Large intestine (tissue), 3 donors: ENCODE measurements around the gene HPSE2. TPM values are rescaled to one million over a fixed set of nuclear protein-coding genes. Genes with fewer than 3 reads are reported as not detected.

Source experiments
- DNase-seq, 2 donors: peaks; one replicate each; pipeline versions ENCODE4 v3.0.0 to v3.0.0-alpha.2; 2013
- H3K27ac ChIP-seq: one replicate; pipeline ENCODE4 v1.5.1; 2013; ENCODE audit warnings: low read length
- H3K27me3 ChIP-seq: 2 replicates; pipeline ENCODE4 v1.6.1; 2013; ENCODE audit warnings: low read length; ENCODE audit not compliant: control insufficient read depth, insufficient read depth
- H3K36me3 ChIP-seq: 2 replicates; pipeline ENCODE4 v1.6.1; 2013; ENCODE audit warnings: low read length; ENCODE audit not compliant: control insufficient read depth, insufficient read depth
- H3K4me1 ChIP-seq: one replicate; pipeline ENCODE4 v1.6.1; 2013; ENCODE audit warnings: low read length; ENCODE audit not compliant: control insufficient read depth, insufficient read depth
- H3K4me3 ChIP-seq: one replicate; pipeline ENCODE4 v1.5.1; 2013; ENCODE audit warnings: low read length
- H3K9me3 ChIP-seq: one replicate; pipeline ENCODE4 v1.6.1; 2013; ENCODE audit warnings: mild to moderate bottlenecking, low read depth, low read length, moderate library complexity; ENCODE audit not compliant: control insufficient read depth
- WGBS: methylation state at CpG from one replicate; pipeline ENCODE4 v1.1.5; 2013; ENCODE audit warnings: low lambda C conversion rate; ENCODE audit not compliant: insufficient coverage; 5-methylcytosine and 5-hydroxymethylcytosine counted together
- polyA plus RNA-seq: library from polyadenylated mRNA; unstranded; fragments of 120-200 nt; gene quantifications from one replicate; pipeline ENCODE4 v1.2.1, GENCODE V29; 2013

HPSE2 gene
- polyA plus RNA-seq, 1 donor = 6.9 TPM

DNA sequence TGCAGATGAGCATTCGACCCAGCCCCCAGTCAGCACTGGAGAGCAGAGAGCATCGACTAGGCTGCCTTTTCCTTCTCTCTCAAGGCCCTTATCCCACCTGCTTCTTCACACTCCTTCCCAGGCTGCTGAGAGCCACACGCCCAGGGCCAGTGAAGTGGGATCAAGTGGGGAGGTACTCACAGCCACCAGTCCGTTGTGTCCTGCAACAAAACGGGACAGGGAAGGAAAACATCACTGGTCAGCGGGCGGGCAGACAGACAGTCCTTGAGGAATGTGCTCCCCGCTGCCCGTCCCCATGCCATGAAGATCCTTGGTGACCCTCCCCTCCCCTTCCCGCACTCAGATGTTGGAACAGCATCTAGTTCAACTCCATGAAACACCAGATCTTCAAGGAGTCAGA is 824.9 kb downstream of the HPSE2 start:
- DNase-seq = no peak
- WGBS = no CpG with 5 or more reads among the region's 10 CpGs

GRCh38 chr10:98410135-98410743 is 825.4 kb downstream of the HPSE2 start:
- H3K4me3 ChIP-seq = no peak overlapping the region
- peaks cover 7% of the 10 kb centered on the region for H3K4me1 ChIP-seq
- no peaks in the 10 kb centered on the region for H3K27me3 ChIP-seq
- H3K27ac ChIP-seq = no peak overlapping the region
- DNase-seq = no peak
- WGBS = 100% methylated on average over 2 of the region's 4 CpGs
- H3K36me3 ChIP-seq = no peaks in the 10 kb centered on the region
- H3K9me3 ChIP-seq = no peaks in the 10 kb centered on the region

More for the DNA sequence above, 824.9 kb downstream of the HPSE2 start:
- H3K4me3 ChIP-seq = no peak overlapping the region
- H3K36me3 ChIP-seq = peaks cover 3% of the 10 kb centered on the region
- no peak overlapping the region for H3K27ac ChIP-seq
- H3K27me3 ChIP-seq = no peaks in the 10 kb centered on the region
- H3K9me3 ChIP-seq = no peaks in the 10 kb centered on the region
- H3K4me1 ChIP-seq = peaks cover 12% of the 10 kb centered on the region

DNA sequence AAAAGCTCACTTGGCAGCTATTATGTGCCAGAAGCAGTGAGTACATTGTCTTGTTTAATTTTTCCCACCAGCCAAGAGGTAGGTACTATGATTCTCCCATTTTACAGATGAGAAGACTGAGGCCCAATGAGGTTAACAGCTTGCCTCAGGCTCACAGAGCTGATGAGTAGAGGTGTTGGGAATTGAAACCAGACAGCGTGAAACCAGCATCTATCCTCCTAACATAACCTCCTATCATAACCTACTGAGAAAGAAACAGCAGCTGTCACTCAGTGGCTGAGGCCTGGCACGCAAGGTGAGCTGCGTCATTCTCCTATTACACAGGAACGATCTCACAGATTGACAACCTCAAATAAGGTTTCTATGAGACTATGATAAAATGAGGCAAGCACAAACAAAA is 826.9 kb downstream of the HPSE2 start:
- no peaks in the 10 kb centered on the region for H3K27me3 ChIP-seq
- H3K36me3 ChIP-seq = no peaks in the 10 kb centered on the region
- no CpG with 5 or more reads among the region's 4 CpGs for WGBS
- H3K4me3 ChIP-seq = no peak overlapping the region
- H3K4me1 ChIP-seq = peaks cover 6% of the 10 kb centered on the region
- DNase-seq = no peak
- no peaks in the 10 kb centered on the region for H3K9me3 ChIP-seq
- H3K27ac ChIP-seq = no peak overlapping the region

DNA sequence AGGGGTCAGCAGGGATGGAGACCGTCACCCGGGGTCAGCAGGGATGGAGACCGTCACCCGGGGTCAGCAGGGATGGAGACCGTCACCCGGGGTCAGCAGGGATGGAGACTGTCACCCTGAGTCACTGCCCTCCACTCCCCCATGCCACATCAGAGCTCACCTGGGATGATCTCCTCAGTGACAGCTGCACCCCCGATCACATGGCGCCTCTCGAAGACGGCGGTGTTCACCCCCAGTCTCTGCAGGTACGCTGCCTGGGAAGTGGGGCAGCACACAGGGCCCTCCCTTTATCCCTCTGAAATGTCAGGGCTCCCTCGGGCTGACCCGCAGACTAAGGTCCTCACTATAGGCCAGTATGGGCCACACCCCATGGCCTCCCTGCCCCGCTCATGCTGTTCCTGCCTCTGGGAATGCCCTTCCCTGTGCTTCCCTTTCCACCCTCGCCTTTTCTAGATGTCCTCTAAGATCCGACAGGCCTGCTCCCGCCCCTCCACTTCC is 827.9 kb downstream of the HPSE2 start:
- no peaks in the 10 kb centered on the region for H3K9me3 ChIP-seq
- no peak for DNase-seq
- no peak overlapping the region for H3K27ac ChIP-seq
- H3K27me3 ChIP-seq = no peaks in the 10 kb centered on the region
- H3K4me1 ChIP-seq = peaks cover 6% of the 10 kb centered on the region
- WGBS = 90% methylated on average over 2 of the region's 18 CpGs
- peaks cover under 1% of the 10 kb centered on the region for H3K36me3 ChIP-seq
- H3K4me3 ChIP-seq = no peak overlapping the region

Other genes starting within 250 kb of the HPSE2 start
- 0.79 TPM for gene CNNM1, start 93.5 kb upstream of the HPSE2 start, polyA plus RNA-seq
- 31.3 TPM for gene GOT1, start 194.8 kb upstream of the HPSE2 start, polyA plus RNA-seq